Upper lobe of left lung (tissue), 6 donors: Measurements from ENCODE around the gene RAF1. TPM values are rescaled to one million over a fixed set of nuclear protein-coding genes. Genes with fewer than 3 reads are reported as not detected.

Source experiments
- ATAC-seq, 2 donors: fragments of 200-7000 bp; cut with Tn5 transposase; one replicate each; pipeline ENCODE4 v1.9.1; 2022; ENCODE audit warnings: mild to moderate bottlenecking in 2 of 2, moderate library complexity in 2 of 2; ENCODE audit not compliant: low FRiP score in 2 of 2
- DNase-seq, 2 donors: peaks; one replicate each; pipeline ENCODE4 v3.0.0-alpha.2; 2019 to 2020
- H3K27ac ChIP-seq, 4 donors: fragments of 200-600 bp; sonication (generic); one replicate each; pipeline ENCODE4 v1.5.1; 2016 to 2019
- H3K27me3 ChIP-seq, 4 donors: fragments of 200-600 bp; sonication (generic); one replicate each; pipeline ENCODE4 v1.5.1; 2017 to 2019
- H3K36me3 ChIP-seq, 4 donors: fragments of 200-600 bp; sonication (generic); one replicate each; pipeline ENCODE4 v1.5.1; 2016 to 2019
- H3K4me1 ChIP-seq, 4 donors: fragments of 200-600 bp; sonication (generic); one replicate each; pipeline ENCODE4 v1.5.1; 2018 to 2019
- H3K4me3 ChIP-seq, 4 donors: fragments of 200-600 bp; sonication (generic); one replicate each; pipeline ENCODE4 v1.5.1; 2017 to 2019; ENCODE audit warnings: mild to moderate bottlenecking in 2 of 4, moderate library complexity in 1 of 4
- H3K9me3 ChIP-seq, 4 donors: fragments of 200-600 bp; sonication (generic); one replicate each; pipeline ENCODE4 v1.5.1; 2018 to 2019
- EP300 ChIP-seq, 4 donors: sonication (generic); formaldehyde crosslinking; IDR thresholded peaks; one replicate each; pipeline ENCODE4 v1.5.1; 2017; ENCODE audit warnings: antibody characterized with exemption in 4 of 4, control low read depth in 2 of 4
- POLR2A ChIP-seq, 4 donors: fragments of 450-650 bp; IDR thresholded peaks; one replicate each; pipeline ENCODE4 v1.5.1; 2016 to 2017; ENCODE audit warnings: antibody characterized with exemption in 4 of 4, mild to moderate bottlenecking in 2 of 4
- POLR2AphosphoS5 ChIP-seq, 2 donors: sonication (generic); formaldehyde crosslinking; IDR thresholded peaks; one replicate each; pipeline ENCODE4 v1.5.1; 2017; ENCODE audit warnings: antibody characterized with exemption in 2 of 2
- WGBS, 2 donors: methylation state at CpG; one replicate each; pipeline ENCODE4 v1.1.5; 2017 to 2018; 5-methylcytosine and 5-hydroxymethylcytosine counted together
- total RNA-seq, 6 donors: library from RNA; depleted of rRNA in 4 of 6; stranded (reverse); fragments of >200 nt in 4 of 6; gene quantifications; one replicate each; pipeline versions ENCODE4 v1.1.0 to v1.2.1, GENCODE V29; 2016 to 2021
- TF ChIP-seq, protein P1 (sequence below), 6 experiments: fragments of 450-650 bp in 4 of 6; fragments of 200-600 bp in 2 of 6; sonication (generic) in 2 of 6; IDR thresholded peaks; one replicate each; pipeline ENCODE4 v1.5.1; 2016 to 2019; ENCODE audit warnings: antibody characterized with exemption in 6 of 6
- donor health status: DM: no; HTN: no; CAD: no; lungs with moderate emphysema.
- donor health status: DM: no; HTN: yes; CAD: no; lungs with severe emphysema.

RAF1 gene
- total RNA-seq = 100 to 1,000 TPM in 4 of 6 donors, 10 to 100 TPM in 2; 78.7 to 195 (median 110) TPM

DNA sequence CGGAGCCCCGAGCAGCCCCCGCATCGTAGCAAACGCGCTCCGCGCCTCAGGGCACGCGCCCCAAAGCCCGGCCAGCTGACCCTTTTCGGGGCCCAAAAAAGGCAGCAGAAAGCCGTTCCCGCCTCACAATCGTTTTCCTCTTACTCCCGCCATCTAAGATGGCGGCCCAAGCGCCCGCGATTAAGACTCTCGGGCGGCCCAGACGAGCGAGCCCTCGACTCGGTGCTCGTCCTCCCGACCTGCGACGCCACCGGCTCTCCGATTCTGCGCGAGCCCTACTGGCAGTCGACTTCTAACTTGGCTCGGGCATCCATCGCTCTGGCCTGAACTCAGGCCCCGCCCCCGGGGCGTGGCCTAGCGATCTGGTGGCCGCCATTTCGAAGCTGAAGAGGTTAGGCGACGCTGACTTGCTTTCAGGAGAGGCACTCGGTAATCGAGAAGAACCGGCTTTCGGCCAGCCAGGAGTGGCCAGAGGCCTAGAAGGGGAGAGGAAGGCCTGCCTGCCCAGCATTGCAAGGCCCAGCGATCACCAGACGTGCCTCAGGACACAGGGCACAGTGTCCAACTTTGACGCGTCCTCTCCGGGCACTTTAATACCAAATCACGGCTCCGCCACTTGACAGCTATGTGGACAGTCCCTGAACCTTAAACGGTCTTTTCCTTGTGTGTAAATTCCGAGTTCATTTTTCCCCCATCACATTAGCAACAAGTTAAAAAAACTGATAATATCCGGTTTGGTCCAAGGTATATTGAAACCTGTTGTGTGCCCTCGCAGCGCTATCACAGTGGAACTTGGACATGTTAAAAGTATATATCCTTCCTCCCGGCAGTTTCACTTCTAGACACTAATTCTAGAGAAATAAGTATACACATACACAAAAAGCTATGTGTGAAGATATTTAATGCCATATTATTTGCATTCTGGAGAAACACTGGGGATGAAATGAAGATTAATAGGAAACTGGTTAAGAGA lies at the start of gene RAF1:
TSS of gene RAF1 (minus strand) at position 182 of the 973 bp plus-strand sequence. CDS start 45,396 bp downstream, outside the sequence.
- TF ChIP-seq, protein P1, sequence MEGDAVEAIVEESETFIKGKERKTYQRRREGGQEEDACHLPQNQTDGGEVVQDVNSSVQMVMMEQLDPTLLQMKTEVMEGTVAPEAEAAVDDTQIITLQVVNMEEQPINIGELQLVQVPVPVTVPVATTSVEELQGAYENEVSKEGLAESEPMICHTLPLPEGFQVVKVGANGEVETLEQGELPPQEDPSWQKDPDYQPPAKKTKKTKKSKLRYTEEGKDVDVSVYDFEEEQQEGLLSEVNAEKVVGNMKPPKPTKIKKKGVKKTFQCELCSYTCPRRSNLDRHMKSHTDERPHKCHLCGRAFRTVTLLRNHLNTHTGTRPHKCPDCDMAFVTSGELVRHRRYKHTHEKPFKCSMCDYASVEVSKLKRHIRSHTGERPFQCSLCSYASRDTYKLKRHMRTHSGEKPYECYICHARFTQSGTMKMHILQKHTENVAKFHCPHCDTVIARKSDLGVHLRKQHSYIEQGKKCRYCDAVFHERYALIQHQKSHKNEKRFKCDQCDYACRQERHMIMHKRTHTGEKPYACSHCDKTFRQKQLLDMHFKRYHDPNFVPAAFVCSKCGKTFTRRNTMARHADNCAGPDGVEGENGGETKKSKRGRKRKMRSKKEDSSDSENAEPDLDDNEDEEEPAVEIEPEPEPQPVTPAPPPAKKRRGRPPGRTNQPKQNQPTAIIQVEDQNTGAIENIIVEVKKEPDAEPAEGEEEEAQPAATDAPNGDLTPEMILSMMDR (IDR thresholded peaks at IDR 0.05) = peak in 1 of 6 experiments; percentile 28
- no peak for TF ChIP-seq EP300 (IDR thresholded peaks at IDR 0.05)
- peak; percentile 90 to 94 for TF ChIP-seq POLR2AphosphoS5 (IDR thresholded peaks at IDR 0.05)
- TF ChIP-seq POLR2A (IDR thresholded peaks at IDR 0.05) = peak; percentile 40 to 94 (median 88)
- DNase-seq (peak; percentile 100), ATAC-seq (peak; percentile 99)
- 3% methylated on average over 13 to 39 of the region's 62 CpGs for WGBS, 2 donors
- Histone ChIP-seq H3K4me3 (peak within 1 kb of the TSS; percentile 59 to 89 (median 69)), H3K4me1 (peaks cover 29 to 39% (median 34%) of the 10 kb centered on the region in 4 donors), H3K9me3 (no peaks in the 10 kb centered on the region), H3K27me3 (no peaks in the 10 kb centered on the region), H3K27ac (peak within 1 kb of the TSS; percentile 98 to 100 (median 99)), H3K36me3 (no peaks in the 10 kb centered on the region)

DNA sequence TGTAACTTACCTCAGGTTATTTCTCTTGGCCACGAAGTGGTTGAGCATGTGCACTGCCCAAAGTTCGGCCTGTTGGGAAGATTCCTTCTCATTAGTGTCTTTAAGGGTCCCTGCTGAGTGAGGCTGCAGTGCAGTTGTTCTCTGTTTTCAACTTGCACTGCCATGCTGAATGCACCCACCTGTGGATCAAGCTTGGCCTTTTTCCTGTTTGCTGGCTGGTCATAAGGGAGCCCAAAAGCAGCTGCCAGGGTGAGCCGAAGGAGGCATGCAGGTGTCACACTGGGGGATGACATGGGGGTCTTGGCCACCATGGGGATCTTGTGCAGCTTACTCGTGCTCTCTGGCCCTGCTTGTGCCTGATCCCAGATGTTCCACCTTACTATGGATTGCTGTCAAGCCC lies 46.1 kb upstream of the RAF1 start:
- H3K27ac ChIP-seq = no peak overlapping the region
- TF ChIP-seq POLR2A (IDR thresholded peaks at IDR 0.05) (no peak), EP300 (IDR thresholded peaks at IDR 0.05) (no peak), POLR2AphosphoS5 (IDR thresholded peaks at IDR 0.05) (no peak)
- TF ChIP-seq, protein P1 (IDR thresholded peaks at IDR 0.05) = no peak
- H3K4me3 ChIP-seq = no peak overlapping the region
- H3K36me3 ChIP-seq = no peaks in the 10 kb centered on the region
- H3K27me3 ChIP-seq = no peaks in the 10 kb centered on the region
- H3K4me1 ChIP-seq = no peaks in the 10 kb centered on the region
- no peak for DNase-seq
- no peak for ATAC-seq
- WGBS, 2 donors = 64 to 75% methylated on average over 2 to 3 of the region's 4 CpGs
- no peaks in the 10 kb centered on the region for H3K9me3 ChIP-seq

DNA sequence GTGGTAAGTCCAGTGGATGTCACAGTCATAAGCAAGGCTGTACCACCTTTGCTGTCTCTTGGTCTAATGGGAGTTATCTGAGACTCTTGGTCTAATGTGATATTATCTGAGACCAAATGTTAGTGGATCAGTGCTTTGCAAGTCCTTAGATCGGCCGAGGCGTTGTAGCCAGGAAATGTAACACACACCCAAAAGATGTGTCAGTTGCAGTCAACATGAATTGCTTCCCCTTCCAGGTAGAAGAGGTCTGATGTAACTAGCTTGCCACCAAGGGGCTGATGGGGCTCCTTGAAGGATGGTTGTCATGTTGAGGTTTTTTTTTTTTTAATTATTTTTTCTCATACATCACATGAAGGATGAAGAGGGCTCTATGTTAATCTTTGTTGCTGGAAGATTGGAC lies 45.4 kb upstream of the RAF1 start:
- no peak for ATAC-seq
- no peak overlapping the region for H3K27ac ChIP-seq
- 67 to 71% methylated on average over 3 of the region's 3 CpGs for WGBS, 2 donors
- no peaks in the 10 kb centered on the region for H3K4me1 ChIP-seq
- no peaks in the 10 kb centered on the region for H3K9me3 ChIP-seq
- H3K4me3 ChIP-seq = no peak overlapping the region
- no peak for TF ChIP-seq POLR2AphosphoS5 (IDR thresholded peaks at IDR 0.05)
- no peak for TF ChIP-seq EP300 (IDR thresholded peaks at IDR 0.05)
- no peak for TF ChIP-seq POLR2A (IDR thresholded peaks at IDR 0.05)
- TF ChIP-seq, protein P1 (IDR thresholded peaks at IDR 0.05) = no peak
- H3K36me3 ChIP-seq = no peaks in the 10 kb centered on the region
- no peaks in the 10 kb centered on the region for H3K27me3 ChIP-seq
- no peak for DNase-seq

DNA sequence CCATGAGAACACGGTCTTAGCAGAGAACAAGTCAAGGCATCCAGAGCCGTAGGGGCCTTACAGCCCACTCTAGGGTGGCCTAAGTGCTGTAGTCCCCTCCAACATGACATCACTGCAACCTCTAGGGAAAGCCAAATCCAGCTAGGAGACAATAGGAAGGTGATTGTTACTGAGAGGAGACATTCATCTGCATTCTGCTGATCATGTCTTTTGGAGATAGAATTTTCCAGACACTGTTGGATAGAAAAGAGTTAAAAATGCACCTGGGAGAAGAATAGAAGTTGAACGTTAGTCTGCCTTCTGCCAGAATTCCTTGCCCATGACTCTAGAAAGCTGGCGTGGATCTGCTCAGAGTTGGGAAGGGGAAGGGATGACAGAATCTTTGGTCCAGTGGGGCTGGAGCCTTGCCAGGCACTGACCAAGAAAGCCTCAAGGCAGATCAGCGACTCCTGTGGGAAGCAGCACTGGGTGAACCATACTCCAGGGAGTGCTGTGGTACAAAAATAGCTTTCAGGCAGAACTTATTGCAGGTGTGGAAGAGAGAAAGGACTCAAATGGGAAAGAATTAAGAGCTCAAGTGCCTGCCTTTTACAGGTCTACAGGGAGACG lies 44.8 kb upstream of the RAF1 start:
- DNase-seq (no peak), ATAC-seq (peak in 1 of 2 donors; percentile 52)
- TF ChIP-seq POLR2A (IDR thresholded peaks at IDR 0.05) (no peak), EP300 (IDR thresholded peaks at IDR 0.05) (no peak)
- 52 to 57% methylated on average over 4 to 6 of the region's 6 CpGs for WGBS, 2 donors
- no peaks in the 10 kb centered on the region for H3K36me3 ChIP-seq
- no peaks in the 10 kb centered on the region for H3K9me3 ChIP-seq
- no peaks in the 10 kb centered on the region for H3K4me1 ChIP-seq
- no peaks in the 10 kb centered on the region for H3K27me3 ChIP-seq
- no peak overlapping the region for H3K27ac ChIP-seq
- no peak overlapping the region for H3K4me3 ChIP-seq

DNA sequence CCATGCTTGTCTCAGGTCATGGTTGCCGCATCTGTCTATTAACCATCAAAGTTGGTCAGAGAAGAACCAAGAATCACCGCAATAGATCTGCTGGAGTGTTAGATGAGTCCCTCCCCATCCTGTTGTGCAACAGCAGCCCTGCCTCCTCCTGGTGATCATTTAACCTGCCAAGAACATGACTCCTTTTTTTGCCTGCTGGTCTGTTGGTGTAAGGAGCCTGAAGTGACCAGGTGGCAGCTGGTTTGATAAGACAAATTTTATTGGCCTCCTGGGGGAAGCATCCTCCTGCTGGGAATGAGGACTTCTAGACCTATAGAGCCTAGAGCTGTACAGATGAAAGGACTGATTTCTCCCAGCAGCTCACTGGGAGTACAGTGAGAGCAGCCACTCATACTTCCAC lies 43.5 kb upstream of the RAF1 start:
- Histone ChIP-seq H3K4me1 (no peaks in the 10 kb centered on the region), H3K36me3 (no peaks in the 10 kb centered on the region), H3K4me3 (no peak overlapping the region), H3K9me3 (no peaks in the 10 kb centered on the region), H3K27ac (no peak overlapping the region), H3K27me3 (no peaks in the 10 kb centered on the region)
- DNase-seq = no peak
- peak in 1 of 2 donors; percentile 39 for ATAC-seq
- 69 to 90% methylated on average over 2 of the region's 2 CpGs for WGBS, 2 donors
- TF ChIP-seq POLR2AphosphoS5 (IDR thresholded peaks at IDR 0.05) (no peak), POLR2A (IDR thresholded peaks at IDR 0.05) (no peak)
